HG03196 (cell line): ENCODE measurements around the gene SH3PXD2B.
"Not testable (repeated sequence)": the region's sequence is repeated elsewhere in the genome, so short reads cannot be mapped to it uniquely, and the experiment has no call there.

Source experiments
- ATAC-seq: cut with Tn5 transposase; IDR thresholded peaks from one replicate; pipeline ENCODE4 v1.9.1; 2021; ENCODE audit not compliant: unreplicated experiment

The SH3PXD2B gene

GRCh38 chr5:172420235-172420939, 33.9 kb downstream of the SH3PXD2B start:
- ATAC-seq = no peak

GRCh38 chr5:172418862-172419814, 35.2 kb downstream of the SH3PXD2B start:
- no peak for ATAC-seq

DNA sequence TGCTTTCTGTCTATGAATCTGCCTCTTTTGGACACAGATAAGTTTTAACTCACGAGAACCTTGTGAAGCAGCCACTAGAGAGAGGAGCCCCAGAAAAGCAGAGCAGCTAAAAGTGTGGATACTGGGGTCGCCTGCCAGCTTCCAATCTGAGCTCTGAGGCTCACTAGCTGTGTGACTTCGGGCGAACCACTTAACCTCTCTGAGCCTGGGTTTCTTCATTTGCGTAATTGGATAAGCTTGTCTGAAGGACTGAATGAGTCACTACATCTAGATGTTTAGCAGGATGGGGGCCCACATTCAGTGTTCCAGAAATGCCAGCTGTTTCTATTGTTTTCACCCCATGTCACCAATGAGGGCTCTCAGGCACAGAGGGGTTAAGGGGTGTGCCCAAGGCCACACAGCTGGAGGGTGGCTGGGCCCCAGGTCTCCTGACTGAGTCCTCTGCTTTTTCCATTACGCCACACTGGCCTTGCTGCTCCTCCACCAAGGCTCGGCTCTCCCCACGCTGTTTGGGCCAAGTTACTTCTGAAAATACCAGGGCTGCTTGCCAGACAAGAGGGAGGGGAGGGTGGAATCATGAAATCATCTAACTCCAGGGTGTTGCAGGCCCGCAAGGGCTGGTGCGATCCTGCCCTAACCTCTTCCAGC, 36.2 kb downstream of the SH3PXD2B start:
- no peak for ATAC-seq

- ATAC-seq = no peak
Measured at GRCh38 chr5:172417130-172417841, 37.0 kb downstream of the SH3PXD2B start.

- ATAC-seq = no peak
Measured at GRCh38 chr5:172415362-172416275, 38.7 kb downstream of the SH3PXD2B start.

DNA sequence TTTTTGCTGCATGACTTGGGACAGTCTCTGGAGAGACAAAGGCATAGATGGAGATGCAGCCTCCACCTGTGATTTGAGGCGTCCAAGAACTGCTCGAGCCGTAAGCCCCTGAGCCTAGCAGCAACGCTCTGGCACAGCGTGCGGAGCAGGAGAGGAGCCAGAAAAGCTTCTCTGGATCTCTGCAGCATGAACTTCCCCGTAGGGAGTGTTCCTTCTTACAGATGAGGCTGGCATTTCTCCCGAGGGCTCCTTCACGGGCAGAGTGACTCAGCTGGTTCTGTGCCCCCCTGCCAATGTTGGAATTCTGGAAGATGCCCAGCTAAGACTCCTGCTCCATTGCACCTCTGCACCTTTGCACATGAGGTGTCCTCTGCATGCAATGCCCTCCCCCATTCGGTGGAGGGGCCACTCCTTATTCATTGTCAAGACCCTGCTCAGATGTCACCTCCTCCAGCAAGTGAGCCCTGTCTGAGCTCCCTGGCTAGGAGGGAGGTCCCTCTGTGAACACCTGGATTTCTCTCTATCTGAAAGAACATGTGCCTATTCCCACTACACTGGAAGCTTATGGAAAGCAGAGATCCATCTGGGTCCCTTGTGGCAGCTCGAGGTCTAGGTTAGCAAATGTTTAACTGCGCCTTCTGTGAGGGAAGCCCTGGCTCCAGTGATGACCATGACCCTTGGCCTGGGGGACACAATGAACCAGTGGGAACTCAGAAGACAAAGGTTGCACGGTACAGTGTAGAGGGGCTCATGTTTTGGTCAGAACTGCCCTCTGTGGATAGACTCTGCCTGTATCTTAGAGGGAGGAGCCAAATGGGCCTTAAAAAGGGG, 39.6 kb downstream of the SH3PXD2B start:
- no peak for ATAC-seq

GRCh38 chr5:172413601-172414171, 40.6 kb downstream of the SH3PXD2B start:
- ATAC-seq = no peak

DNA sequence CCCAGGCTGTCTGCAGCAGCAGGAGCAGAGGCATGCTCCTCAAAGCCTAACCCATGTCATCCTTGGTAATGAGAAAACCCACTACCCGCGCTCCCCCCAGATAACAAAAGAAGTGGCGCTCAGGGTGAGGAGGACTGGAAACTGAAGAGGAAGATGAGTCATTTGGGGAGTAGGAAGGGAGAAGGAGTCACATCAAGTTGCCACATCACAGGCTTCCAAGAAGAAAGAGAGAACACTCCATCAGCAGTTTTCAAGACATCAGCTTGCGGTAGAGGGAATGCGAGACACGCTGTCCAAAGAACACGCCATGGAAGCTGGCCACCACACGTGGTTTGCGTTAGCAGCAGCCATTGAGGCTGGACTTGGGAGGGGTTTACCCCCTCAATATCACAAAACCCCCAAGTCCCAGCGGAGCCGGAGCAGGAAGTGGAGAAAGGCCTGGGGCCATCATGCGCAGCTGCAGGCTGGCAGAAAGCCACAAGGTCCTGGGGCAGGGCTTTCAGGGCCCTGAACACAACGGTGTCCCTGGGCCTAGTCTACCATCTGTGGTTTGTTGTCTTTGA, 41.5 kb downstream of the SH3PXD2B start:
- ATAC-seq = no peak

DNA sequence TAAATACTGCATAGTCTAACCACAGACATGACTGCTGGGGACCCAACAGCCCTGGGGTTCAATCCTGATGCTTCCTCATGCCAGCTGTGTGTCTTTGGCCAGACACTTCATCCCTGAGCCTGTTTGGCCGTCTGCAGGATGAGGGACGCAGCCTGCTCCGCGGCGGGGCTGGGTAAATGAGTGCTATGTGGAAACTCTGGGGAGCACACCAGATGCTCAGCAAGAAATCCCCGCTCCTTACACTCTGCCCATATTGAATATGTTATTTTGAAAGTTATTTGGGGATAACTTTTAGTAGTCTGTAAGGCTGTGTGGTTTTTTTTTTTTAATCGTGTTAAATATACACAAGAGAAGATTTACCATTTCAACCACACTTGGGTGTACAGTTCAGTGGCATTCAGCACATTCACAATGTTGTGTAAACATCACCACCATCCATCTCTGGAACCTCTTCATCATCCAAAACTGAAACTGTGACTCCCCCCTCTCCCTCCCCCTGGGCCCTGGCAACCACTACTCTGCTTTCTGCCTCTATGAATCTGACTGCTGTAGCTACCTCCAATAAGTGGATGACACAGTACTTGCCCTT, 42.7 kb downstream of the SH3PXD2B start:
- no peak for ATAC-seq

DNA sequence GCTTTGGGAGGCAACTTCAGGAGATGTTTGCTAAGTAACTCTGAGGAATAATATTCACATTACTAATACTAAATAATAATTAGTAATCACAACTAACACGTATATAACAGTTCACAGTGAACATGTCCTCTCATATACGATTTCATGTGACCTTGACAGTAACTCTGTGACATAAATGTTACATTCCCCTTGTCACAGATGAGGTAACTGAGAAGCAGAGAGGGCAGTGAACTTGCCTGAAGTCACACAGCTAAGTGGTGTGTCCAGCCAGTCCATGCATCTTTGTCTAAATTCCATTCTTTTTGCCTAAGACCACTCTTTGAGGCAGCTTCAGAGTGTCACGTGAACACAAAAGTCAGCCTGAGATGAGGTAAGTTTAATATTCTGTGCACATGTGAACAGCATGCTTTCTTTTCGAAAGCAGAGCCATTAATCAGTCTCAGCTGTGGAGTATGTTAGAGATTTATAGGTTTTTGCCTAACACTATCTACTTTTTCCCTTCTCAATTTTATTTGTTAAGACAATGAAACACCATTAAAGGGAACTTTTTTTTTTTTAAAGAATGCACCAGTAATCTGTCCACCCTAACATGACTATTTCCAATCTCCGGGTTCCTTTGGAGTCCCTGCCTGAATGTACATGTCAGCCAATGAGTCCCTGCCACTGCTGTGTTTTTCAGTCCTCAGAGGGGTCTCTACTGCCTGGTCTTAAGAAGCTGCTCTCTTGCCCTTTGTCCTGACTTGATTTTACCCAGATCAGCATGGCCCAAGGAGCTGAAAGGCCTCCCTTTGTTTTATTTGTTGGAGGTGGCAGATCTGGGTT, 43.5 kb downstream of the SH3PXD2B start:
- no peak for ATAC-seq

DNA sequence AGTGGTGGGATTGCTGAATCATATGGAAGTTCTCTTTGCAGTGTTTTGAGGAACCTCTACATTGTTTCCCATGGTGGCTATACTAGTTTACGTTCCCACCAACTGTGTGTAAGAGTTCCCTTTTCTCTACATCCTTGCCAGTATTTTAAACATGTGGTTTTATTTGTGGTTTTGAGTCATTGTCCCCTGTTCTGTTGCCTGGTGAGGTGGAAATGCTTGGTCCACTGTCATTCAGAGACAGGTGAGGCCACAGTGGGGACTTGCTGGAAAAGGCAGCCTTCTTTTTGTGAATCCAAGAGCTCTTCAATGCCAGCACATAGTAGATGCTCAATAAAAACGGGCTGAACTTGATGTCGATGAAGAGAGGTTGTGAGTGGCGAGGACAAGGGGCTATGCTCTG, 44.2 kb downstream of the SH3PXD2B start:
- no peak for ATAC-seq

- ATAC-seq = not testable (repeated sequence)
Measured at GRCh38 chr5:172409477-172409876, 44.8 kb downstream of the SH3PXD2B start.

- no peak for ATAC-seq
Measured at GRCh38 chr5:172407822-172408221, 46.5 kb downstream of the SH3PXD2B start.

GRCh38 chr5:172407241-172407691, 47.1 kb downstream of the SH3PXD2B start:
- no peak for ATAC-seq

DNA sequence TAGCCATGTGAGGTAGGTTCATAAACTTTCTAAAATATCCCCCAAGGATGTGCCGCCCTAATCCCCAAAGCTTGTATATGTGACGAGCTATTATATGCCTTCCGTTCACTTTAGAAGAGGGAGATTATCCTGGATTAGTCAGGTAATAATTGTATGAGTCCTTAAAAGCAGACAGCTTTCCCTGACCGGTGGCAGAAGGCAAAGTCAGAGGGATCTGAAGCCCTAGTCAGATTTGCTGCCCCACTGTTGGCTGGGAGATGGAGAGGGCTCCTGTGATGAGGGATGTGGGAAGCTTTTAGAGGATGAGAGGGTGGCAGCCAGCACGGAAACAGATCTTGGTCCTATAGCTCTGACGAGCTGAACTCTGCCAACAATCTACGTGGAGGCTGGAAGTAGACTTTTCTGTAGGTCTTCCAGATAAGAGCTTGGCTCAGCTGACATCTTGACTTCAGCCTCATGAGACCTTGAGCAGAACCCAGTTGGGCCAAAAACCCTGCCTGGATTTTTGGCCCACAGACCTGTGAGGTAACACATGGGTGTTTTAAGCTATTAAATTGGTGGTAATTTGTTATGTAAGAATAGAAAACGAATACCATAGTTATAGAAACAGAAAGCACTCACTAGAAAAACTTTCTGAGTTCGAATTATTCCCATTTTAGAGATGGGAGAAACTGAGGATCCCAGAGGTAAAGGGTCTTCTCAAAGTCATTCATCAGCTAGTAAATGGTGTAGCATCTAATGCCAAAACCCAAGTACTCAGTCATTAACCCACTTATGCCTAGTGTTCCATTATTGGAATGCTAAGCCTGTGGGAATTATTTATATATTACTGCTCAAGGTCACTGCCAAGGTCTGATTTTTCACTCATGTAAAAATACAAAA, 48.9 kb downstream of the SH3PXD2B start:
- no peak for ATAC-seq

GRCh38 chr5:172404746-172405145, 49.6 kb downstream of the SH3PXD2B start:
- ATAC-seq = no peak
